Activated T-cell treated with anti-CD3 and anti-CD28 coated beads, Interleukin-2, amount 50 U/mL, for 48 hours (primary cell): ENCODE data around the gene BOD1L2.

Source experiments
- DNase-seq, 2 experiments: peaks; one replicate each; pipeline ENCODE4 v3.0.0-alpha.2; 2020

BOD1L2 gene

GRCh38 chr18:57146956-57147636 is at the start of gene BOD1L2:
BOD1L2 (plus strand) TSS chr18:57147087; CDS start chr18:57147313, 226 bp downstream.
- DNase-seq: no peak

GRCh38 chr18:57107140-57107832 is 39.6 kb upstream of the BOD1L2 start:
- no peak for DNase-seq

- DNase-seq: no peak
These were observed 36.6 kb upstream of the BOD1L2 start for GRCh38 chr18:57110290-57110689.

- DNase-seq: no peak
These were observed 33.0 kb upstream of the BOD1L2 start for GRCh38 chr18:57113799-57114420.

GRCh38 chr18:57116598-57117132 is 30.2 kb upstream of the BOD1L2 start:
- no peak for DNase-seq

GRCh38 chr18:57121542-57122112 is 25.3 kb upstream of the BOD1L2 start:
- DNase-seq: no peak

- no peak for DNase-seq
These were observed 23.9 kb upstream of the BOD1L2 start for GRCh38 chr18:57122936-57123510.

GRCh38 chr18:57125627-57126026 is 21.3 kb upstream of the BOD1L2 start:
- no peak for DNase-seq

GRCh38 chr18:57128220-57128932 is 18.5 kb upstream of the BOD1L2 start:
- DNase-seq: no peak

- no peak for DNase-seq
These were observed 15.8 kb upstream of the BOD1L2 start for GRCh38 chr18:57131101-57131500.

- DNase-seq: no peak
These were observed 15.1 kb upstream of the BOD1L2 start for GRCh38 chr18:57131782-57132181.

GRCh38 chr18:57134618-57135135 is 12.2 kb upstream of the BOD1L2 start:
- DNase-seq: no peak

- no peak for DNase-seq
These were observed 11.2 kb upstream of the BOD1L2 start for GRCh38 chr18:57135699-57136098.

GRCh38 chr18:57137847-57138246 is 9.0 kb upstream of the BOD1L2 start:
- DNase-seq: no peak

GRCh38 chr18:57141208-57142129 is 5.4 kb upstream of the BOD1L2 start:
- no peak for DNase-seq

- DNase-seq: no peak
These were observed 4.6 kb upstream of the BOD1L2 start for GRCh38 chr18:57142324-57142723.

- no peak for DNase-seq
These were observed 3.6 kb upstream of the BOD1L2 start for GRCh38 chr18:57143265-57143664.

GRCh38 chr18:57148263-57148662 is 1.4 kb downstream of the BOD1L2 start:
- no peak for DNase-seq

GRCh38 chr18:57149051-57149450 is 2.2 kb downstream of the BOD1L2 start:
- no peak for DNase-seq

GRCh38 chr18:57149531-57149930 is 2.6 kb downstream of the BOD1L2 start:
- DNase-seq: no peak

- no peak for DNase-seq
These were observed 3.2 kb downstream of the BOD1L2 start for GRCh38 chr18:57150081-57150480.
